ENCODE measurements around the gene PHTF1.

The PHTF1 gene

DNA sequence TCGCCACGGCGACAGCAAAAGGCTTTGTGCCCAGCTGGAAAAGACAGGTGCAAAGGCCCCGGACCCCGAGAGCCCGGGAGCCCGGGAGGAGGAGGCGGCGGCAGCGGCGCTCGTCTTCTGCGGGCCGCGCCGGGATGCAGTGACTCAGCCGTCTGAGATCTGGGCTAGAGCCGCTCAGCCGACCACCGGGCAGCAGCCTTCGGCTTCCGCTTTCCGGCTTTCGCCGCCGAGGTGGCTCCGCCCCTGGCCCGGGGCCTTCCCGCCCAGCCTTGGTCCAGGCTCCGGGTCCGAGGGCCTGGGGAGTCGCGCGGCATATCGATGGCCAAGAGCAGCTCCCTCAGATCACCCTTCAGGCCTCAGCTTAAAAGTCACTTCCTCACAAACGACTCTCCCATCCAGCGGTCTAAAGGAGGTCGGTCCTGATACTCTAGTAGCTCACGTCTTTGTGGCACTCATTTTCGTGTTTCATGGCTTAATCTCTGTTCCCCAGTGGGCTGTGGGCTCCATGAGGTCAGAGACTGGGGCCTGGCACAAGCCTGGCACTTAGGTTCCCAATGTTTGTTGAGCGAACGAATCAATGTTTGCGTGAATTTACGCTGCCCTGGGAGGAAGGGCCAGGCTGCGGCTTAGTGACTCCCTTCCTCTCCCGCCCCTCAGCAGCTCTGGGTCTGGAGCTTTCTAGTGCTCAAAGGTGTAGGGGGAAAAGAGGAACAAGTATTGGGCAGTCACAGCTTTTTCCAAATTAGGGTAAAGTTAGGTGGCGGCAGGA, at the start of gene PHTF1:
Gene PHTF1, minus strand, starts transcription at position 154 of the 769 bp plus-strand sequence. CDS start 783 bp downstream, outside the sequence.
- peak; percentile 80 for DNase-seq

DNA sequence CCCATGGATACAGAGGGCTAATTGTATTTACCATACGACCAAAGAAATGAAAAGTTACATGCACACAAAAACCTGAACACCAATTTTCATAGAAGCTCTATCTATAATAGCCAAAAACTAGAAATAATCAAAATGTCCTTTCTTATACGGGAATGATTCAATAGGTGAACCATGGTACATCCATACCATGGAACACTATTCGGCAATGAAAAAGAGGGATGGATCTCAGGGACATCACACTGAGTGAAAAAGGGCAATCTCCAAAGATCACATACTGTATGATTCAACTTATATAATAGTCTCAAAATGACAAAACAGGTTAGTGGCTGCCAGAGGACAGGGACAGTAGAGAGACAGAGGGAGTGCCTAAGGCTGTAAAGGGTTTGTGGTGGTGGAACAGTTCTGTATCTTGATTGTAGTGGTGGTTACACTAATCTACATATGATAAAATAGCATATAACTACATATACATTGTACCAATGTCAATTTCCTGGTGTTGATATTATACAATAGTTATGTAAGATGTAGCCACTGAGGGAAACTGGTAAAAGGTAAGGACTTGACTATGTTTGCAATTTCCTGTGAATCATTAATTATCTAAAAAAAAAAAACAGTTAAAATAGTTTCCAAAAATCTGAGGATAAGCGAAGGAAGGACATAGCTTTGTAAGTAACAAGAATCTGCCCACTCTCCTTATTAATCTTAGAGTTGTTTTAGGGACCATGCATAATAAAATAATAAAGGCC, 49.3 kb upstream of the PHTF1 start:
- no peak for DNase-seq

DNA sequence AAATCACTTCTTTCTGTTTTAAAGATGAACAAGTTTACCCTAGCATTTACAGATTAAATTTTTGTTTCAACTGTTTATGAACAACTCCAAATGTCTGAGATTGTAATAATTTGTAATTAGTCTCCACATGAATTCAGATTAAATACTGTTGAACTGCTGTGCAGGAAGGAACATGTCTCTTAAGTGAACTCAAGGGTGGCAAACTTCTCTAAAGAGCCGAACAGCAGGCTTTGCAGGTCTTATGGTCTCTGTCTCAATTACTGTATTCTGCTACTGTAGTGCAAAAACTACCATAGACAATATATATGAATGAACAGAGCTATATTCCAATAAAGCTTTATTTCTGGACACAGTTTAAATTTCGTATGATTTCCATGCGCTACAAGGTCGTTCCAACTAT, 46.4 kb upstream of the PHTF1 start:
- no peak for DNase-seq

DNA sequence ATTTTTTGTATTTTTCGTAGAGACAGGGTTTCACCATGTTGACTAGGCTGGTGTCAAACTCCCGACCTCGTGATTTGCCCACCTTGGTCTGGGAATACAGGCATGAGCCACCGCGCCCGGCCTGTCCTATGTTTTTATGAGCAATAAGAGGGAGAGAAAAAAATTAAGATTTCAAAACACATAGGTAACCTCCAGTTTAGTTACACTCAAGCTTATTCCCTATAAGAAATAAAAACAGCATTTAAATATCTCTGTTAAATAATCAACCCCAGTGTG, 45.9 kb upstream of the PHTF1 start:
- no peak for DNase-seq

DNA sequence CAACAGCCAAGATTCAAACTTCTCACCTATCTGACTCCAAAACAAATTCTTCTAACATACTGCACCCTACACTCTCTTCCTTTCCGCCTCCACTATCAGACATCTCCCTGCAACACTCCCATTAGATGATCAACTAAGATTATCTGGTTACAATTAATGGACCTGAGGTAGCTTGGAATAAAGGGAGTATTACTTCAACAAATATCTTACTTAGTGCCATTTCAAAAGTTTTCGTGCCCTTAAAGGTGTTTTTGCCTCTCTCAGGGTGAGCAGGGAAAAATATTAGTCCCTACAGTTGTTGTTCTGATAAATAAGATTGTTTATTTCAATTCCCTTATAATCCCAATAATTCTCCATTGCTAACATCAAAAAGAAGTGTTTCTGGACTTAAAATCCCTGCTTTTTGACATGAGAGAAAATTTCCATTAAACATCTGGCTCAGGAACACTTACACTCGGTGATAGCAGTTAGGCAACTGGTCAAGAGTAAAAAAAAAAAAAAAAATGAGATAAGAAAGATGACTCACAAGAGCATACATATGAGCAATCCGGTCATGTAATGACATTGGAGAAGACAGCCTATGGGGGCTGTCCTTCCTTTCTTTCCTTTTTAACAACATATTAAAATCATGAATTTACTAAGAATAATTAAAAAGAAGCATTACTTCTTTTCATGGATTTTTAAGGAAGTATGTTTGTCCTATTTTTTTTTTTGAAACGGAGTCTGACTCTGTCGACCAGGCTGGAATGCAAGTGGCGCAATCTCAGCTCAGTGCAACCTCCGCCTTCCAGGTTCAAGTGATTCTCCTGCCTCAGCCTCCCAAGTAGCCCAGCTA, 45.4 kb upstream of the PHTF1 start:
- DNase-seq: no peak

DNA sequence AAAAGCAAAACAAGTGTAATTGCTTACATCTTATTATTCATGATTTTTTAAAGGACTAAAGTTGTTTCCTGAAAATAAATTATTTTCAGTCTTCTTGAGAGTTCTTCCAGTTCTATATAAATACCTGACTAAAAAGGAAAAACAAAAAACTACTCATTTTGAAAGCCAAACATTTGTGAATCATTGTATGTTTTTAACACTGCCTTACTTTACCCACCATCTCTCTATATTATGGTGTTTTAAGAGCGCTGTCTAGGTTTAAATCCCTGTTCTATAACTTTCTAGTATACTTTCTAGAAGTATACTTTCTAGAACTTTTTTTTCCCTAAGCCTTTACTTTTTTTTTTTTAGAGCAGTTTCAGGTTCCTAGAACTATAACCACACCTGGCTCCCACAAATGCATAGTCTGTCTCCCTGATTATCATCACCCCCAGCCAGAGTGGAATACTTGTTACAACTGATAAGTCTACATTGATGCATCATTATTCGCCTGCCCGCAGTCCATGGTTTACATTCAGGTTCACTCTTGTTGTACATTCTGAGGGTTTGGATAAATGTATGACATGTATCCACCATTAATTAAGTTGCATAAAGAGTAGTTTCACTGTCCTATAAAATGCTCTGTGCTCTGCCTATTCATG, 43.2 kb upstream of the PHTF1 start:
- no peak for DNase-seq

DNA sequence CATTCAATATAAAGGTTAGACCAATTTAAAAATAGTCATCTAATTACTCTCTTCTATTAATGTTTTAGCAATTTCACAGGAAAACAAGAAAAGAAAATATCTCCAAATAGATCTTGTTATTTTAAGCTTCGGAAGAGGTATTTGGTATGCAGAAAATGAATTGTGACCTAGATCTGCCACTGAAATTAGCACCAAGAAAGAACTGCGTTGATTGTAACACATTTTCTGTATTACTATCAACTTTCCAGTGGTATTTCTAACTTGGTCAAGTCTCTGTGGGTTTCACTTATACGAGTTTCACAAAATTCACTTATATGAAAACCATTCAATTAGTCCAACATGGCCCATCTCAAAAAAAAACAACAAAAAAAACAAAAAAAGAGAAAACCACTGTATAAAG, 41.2 kb upstream of the PHTF1 start:
- DNase-seq: no peak

DNA sequence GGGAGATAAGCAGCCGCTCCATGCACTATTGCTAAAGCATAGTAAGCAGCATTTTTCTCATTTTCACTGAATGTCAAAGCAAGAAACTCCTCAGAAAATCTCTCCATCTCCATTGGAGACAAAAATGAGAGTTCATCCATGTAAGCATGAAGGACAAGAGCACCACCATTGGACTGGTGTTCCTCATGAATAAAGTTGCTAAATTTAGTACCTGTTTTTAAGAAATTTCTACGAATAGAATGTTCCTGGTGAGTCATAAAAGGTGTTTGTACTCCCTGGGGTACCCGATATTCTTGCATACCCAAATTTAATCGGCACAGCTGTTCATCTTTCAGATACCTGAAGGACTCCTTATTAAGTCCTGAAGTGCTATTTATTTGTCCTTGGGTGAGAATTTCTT, 38.2 kb upstream of the PHTF1 start:
- no peak for DNase-seq

DNA sequence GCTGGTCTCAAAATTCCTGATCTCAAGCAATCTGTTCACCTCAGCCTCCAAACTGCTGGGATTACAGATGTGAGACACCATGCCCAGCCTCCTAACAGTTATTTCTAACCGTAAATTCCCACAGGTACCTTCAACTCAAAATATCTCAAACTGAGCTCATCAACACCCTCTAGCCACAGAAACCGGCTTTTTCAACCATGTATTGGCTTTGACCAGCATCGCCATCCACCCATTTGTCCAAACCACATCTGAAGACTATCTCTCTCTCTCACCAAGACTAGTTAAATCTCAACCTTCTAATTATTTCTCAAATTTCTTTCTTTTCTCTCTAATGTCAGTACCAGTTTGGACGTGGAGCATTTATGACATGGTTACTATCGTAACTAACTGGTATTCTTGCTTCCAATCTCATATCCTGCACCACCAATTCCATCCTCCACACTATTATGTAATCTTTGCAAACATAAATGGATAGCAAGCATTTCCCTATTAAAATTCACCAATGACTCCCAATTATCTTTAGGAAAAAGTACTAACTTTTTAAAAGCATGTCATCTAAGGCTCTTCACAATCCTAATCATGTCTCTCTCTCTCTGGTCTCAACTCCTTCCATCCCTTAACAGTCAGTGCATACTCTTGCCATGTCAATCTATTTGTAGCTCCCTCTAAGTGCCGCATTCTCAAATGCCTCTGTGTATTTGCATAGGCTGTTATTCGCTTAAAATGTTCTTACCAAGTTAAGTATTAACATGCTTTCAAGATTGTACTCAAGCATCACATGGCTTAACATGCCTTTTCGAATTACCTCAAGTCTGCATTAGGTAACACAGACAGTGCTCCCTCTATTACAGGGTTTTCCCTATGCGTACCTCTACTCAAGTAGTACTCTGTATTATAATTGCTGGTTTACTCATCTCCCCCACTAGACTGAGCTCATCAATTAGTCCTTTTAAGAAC, 34.9 kb upstream of the PHTF1 start:
- no peak for DNase-seq

DNA sequence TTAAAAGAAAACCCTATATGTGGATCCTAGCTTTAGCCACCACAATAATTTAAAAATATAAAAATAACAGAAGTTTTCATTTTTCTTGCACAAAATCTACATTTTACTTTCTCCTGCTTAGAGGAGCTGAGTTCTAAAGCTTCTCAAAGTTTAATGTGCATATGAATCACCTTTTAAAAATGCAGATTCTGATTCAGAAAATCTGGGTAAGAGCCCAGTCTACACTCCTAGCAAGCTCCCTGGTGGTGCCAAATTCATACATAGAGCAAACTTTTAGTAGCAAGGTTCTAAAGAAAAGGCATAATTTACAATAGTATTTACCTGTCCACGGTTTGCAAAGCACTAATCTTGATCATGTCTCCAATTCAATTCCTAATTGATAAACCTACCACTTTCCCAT, 33.7 kb upstream of the PHTF1 start:
- no peak for DNase-seq

DNA sequence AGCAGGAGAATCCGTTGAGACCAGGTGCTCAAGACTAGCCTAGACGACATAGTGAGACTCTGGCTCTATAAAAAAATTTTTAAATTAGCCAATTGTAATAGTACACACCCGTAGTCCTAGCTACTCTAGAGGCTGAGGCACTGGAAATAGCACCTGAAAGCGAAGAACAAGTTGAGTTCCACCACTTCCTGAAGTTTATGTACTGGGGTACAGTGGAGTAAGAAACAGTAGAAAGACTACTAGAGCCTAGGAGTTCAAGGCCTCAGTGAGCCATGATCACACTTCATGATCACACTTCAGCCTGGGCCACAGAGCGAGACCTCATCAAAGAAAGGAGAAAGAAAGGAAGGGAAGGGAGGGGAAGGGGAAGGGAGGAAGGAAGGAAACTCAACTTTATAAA, 33.2 kb upstream of the PHTF1 start:
- no peak for DNase-seq

DNA sequence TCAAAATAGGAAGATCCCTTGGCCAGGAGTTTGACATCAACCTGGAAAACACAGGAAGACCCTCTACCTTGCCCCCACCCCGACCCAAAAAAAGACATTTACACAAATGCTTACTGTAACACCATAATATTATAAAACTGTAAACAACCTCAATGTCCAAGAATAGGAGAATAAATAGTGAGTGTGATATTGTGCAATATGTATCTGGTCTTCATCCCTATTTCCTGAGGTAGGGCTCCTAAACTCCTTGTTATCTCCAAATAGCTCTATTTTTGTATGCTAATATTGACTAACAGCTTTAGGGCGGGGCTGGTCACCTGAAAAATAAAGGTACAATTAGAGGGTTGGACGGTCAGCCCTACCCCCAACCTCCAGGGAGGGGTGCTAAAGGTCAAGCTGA, 29.5 kb upstream of the PHTF1 start:
- no peak for DNase-seq

DNA sequence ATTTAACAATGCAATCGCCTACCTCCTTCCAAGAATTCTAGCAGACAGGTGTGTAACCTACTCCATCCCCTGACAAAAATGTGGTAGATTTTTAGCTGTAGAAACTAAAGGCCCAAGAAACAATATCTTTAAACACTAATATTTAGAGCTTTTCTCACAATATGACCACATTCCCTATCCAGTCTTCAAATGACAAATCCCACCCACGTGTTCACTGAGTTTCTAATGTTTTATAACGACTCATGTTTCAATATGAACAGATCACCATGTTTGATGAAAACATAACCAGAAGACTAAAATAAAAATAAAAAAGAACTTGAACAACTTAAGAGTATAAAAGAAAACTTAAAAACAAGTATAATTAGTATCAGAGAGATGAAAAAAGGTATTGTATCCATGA, 28.4 kb upstream of the PHTF1 start:
- DNase-seq: no peak

DNA sequence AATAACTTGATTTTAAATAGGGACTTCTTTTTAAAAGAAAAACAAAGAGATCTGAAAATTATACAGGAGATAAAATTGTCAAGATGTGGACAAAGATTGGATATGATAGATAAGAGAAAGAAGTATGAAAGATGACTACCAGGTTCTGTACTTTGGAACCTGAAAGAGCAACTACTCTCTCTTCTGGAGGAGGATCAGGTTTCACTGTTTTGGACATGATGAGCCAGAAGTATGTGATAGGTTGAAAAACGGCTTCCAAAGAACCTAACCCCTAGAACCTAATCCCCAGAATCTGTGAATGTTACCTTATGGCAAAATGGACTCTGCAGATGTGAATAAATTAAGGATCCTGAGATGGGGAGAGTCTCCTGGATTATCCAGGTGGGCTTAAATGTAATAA, 26.8 kb upstream of the PHTF1 start:
- no peak for DNase-seq

DNA sequence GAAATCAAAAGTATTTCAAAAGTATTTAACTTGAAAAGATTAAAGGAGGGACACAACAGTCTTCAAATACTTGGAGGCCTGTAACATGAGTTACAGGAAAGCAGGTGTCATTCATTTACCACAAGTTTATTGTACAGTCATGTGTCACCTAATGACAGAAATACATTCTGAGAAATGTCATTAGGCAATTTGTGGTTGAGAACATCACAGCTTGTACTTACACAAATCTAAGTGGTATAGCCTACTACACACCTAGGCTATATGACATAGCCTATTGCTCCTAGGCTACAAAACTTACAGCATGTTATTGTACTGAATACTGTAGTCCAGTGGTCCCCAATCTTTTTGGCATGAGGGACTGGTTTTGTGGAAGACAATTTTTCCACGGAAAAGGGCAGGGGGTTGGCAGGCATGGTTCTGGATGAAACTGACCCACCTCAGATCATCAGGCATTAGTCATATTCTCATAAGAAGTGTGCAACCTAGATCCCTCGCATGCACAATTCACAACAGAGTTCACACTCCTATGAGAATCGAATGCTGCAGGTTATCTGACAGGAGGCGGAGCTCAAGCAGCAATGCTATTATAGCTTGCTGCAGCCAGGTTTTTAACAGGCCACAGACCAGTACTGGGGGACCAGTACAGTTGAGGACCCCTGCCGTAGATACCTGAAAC, 25.0 kb upstream of the PHTF1 start:
- DNase-seq: no peak

DNA sequence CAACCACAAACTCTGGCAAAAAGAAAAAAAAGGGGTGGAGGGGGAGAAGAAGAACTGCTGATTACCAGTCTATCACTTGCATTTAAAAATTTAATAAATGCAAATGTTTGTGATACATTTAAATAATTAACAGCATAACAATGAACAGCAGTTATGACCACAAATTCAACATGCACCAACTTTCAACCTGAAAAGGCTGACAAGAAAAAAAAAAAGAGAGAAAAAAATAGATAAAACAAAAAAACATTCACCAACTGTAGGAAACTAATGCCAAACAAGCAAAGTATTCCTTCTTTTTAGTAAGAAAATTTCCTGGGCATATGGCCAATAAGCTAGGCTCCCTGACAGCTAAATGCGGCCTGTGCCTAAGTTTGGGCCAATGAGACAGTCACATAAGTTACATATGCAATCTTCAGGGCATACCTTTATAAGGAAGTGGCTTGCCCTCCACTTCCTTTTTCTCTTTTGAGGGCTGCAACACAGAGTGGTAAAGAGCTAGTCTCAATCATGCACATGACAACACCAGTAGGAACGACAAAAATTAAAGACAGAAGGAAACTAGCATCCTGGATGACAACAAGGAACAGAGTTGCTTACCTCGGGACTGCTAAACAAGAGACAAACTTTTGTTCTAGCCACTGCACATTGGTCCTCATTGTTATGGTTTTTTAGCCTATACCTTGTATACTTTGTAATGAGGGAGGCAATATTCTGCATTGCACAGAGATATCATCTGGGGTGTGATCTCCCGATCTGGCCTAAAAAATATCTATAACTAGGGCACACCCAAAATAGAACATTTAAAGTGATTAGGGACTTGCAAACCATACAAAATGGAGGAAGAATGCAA, 24.2 kb upstream of the PHTF1 start:
- peak; percentile 77 for DNase-seq

DNA sequence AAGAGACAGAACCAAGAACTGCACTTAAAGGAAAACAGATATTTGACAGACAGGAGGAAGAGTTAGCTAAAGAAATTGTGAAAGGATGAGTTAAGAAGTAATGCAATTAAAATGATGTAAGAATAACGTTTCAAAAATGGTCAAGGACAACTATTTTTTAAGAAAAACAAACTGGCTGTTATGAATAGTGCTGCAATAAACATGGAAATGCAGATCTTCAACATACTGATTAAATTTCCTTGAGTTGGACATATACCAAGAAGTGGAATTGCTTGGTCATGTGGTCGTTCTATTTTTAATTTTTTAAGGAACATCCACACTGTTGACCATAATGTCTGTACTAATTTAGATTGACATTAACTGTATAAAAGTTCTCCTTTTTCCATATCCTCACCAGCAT, 23.1 kb upstream of the PHTF1 start:
- no peak for DNase-seq

DNA sequence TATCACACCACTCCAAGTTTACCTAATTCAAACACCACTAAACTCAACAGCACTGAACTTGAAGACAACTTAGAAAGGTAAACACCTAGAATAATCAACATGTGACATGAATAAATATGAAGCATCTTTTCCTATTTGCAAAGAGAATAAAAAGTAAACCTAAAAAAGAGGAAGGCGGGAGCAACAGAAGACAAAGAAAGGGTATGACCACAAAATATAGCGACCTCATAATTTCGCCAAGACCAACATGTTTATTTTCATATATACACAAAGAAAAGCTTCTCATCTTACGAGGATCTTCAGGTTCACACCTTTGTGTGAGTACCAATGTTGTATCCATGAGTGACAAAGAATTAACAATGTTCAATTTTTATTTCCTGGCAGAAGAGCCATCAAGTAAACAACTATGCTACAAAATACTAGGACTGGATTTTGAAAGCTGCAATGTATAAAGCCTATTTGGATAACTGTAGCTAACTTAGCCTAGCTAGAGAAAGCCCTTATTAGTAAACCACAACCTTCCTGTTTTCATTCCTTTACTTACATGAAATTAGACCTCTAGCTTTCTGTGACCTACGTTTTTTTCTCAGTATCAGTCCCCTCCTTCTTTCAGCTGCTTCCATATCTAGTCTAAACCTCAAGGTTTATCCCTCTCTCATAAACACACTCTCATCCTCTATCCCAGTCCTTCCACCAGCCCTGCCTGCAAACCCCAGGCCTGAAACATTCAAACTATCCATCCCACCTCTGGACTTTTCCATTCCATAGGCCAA, 21.3 kb upstream of the PHTF1 start:
- no peak for DNase-seq

DNA sequence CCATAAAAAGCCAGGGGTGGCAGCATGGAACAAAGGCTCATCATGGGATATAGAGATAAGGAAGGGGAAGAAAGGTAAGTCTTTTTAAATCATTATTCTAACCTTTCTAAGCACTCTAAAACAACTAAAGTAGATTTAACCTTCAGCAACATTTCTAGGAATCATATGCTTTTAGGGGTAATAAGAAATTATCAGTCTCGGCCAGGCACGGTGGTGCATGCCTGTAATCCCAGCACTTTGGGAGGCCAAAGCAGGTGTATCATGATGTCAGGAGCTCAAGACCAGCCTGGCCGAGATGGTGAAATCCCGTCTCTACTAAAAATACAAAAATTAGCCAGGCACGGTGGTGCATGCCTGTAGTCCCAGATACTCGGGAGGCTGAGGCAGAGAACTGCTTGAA, 20.3 kb upstream of the PHTF1 start:
- no peak for DNase-seq

DNA sequence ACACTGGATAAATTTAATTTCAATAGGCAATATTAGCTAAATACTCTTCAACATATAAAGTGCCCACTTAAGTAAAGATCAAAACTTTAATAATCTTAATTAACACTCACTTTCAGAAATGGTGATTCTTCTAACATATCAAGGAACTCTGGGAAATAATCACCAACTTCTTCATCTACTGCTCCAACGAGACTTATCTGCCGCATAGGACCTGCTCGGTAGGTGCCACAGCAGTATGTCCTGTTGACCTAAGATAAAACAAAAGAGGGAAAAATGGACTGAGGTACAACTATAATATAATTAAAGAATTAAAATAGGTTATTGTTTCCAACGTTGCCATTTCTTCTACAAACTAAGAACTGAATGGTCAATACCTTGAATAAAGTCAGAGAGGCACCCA, 18.3 kb upstream of the PHTF1 start:
- no peak for DNase-seq
